ENCODE data around the gene FOCAD.

DNA sequence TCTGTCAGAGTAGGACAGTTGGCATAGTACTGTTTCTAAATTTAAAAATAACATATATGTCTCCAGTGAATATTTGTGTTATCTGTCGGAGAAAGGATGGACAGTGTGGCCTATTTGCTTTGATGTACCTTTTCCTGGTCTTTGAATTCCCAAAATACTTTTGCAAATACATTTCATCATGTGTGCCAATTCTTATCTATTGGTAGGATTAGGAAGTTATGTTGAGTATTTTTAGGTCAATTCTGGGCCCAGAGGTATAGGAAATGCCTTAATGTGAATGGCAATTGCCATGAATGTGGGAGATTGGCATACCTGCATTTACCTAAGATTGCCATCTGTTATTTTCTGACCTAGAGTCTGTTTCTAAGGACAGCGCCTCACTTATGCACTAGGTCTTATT, 5.8 kb downstream of the FOCAD start:
- no peak for TF ChIP-seq EZH2 (IDR thresholded peaks at IDR 0.05; ENCODE audit: low read depth)
- TF ChIP-seq, protein P1, sequence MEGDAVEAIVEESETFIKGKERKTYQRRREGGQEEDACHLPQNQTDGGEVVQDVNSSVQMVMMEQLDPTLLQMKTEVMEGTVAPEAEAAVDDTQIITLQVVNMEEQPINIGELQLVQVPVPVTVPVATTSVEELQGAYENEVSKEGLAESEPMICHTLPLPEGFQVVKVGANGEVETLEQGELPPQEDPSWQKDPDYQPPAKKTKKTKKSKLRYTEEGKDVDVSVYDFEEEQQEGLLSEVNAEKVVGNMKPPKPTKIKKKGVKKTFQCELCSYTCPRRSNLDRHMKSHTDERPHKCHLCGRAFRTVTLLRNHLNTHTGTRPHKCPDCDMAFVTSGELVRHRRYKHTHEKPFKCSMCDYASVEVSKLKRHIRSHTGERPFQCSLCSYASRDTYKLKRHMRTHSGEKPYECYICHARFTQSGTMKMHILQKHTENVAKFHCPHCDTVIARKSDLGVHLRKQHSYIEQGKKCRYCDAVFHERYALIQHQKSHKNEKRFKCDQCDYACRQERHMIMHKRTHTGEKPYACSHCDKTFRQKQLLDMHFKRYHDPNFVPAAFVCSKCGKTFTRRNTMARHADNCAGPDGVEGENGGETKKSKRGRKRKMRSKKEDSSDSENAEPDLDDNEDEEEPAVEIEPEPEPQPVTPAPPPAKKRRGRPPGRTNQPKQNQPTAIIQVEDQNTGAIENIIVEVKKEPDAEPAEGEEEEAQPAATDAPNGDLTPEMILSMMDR (conservative IDR thresholded peaks at IDR 0.05) = no peak
